Lower leg skin (tissue), 3 donors: Measurements from ENCODE around the gene GNS.

Experiments
- CTCF ChIP-seq, 3 donors: fragments of 450-650 bp; IDR thresholded peaks; one replicate each; pipeline ENCODE4 v1.5.1; 2016; ENCODE audit warnings: antibody characterized with exemption in 3 of 3, mild to moderate bottlenecking in 3 of 3, moderate library complexity in 2 of 3
- POLR2A ChIP-seq, 2 donors: fragments of 450-650 bp; IDR thresholded peaks; one replicate each; pipeline ENCODE4 v1.6.1; 2016 to 2017; ENCODE audit warnings: antibody characterized with exemption in 2 of 2, mild to moderate bottlenecking in 1 of 2, moderate library complexity in 1 of 2

DNA sequence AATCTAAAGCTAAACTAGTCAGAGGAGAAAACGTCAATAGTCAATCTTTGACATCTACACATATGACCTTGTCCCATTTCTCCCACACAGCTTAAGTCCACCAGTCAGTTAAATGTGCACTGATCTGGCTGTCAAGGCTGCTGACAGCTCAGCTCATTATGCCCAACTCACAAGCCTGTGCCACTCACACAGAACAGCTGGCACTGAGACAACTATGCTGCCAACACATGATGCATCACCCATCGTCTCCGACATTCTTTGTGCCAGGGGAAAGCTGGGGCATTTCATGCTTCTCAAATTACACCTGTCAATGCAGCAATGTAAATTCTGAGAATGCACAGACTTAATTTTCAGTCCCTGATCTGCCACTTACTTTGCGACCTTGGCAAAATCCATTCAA lies 25.3 kb downstream of the GNS start:
- TF ChIP-seq POLR2A (IDR thresholded peaks at IDR 0.05) = no peak
- no peak for TF ChIP-seq CTCF (IDR thresholded peaks at IDR 0.05)
